ENCODE results near the gene MSTN.

DNA sequence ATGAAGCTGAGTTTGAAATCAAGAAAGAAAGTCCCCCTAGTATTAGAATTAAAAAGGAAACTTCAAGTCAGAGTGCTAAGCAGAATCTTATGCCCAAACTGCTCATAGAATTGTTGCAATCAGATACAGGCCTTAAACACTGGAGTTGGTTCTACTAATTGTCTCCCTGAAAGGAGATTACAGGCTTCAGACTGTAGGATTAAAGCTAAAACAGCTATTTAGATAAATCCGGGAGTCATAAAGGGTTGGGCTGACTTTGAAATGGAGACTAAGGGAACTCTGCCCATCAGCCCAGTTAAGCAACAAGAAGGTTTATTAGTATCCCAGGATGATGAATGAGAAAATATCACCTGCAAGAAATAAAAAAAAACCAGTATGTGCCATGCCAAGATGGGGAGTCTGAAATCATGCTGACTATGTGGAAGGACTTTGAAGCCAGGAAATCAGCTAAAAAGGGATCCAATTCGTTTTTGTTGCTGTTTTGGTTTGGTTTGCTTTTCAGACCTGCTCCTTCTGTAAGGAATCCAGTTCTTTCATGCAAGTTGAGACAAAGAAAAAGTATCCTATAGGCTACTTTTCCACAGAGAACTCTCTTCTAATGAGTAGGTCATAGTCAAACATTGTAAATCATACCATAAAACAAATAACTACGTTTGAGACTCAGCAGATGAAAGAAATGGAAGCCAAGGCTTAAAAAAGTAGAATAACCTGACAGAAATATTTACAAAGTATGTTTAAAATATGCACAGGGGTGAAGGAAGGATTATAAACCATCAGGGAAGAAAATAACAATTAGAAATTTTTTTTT, 37.6 kb upstream of the MSTN start:
- TF ChIP-seq POLR2AphosphoS5 (IDR thresholded peaks at IDR 0.05; ENCODE audit: low read depth, low read length) (no peak), POLR2A (IDR thresholded peaks at IDR 0.05; ENCODE audit: low read depth, low read length) (no peak), TAF1 (IDR thresholded peaks at IDR 0.05; ENCODE audit: borderline replicate concordance, low read depth, low read length) (no peak)
